ENCODE results near the gene MTRF1L. TPM values are rescaled to one million over a fixed set of nuclear protein-coding genes. Genes with fewer than 3 reads are reported as not detected.

MTRF1L gene
- total and polyA plus RNA-seq, 2 of the 13 experiments (the other 11 are each of a cell fraction or from before 2014, with no cell fraction given): 17.6 to 28.7 TPM

GRCh38 chr6:153018355-153018754, 15.8 kb upstream of the MTRF1L start:
- Histone ChIP-seq H2AFZ (ENCODE audit: low read length) (no peak overlapping the region), H3K36me3 (replicated peaks in 1 of 2; ENCODE audit: control insufficient read depth in 1 of 2, insufficient read depth in 2 of 2, low read length in 2 of 2) (no peaks in the 10 kb centered on the region), H4K20me1 (ENCODE audit: insufficient read depth, low read length) (no peaks in the 10 kb centered on the region), H3K9ac (ENCODE audit: insufficient read depth, low read depth, low read length) (no peak overlapping the region), H3K27ac (ENCODE audit: extremely low read length, insufficient read depth, low read length) (no peak overlapping the region), H3K27me3 (ENCODE audit: control insufficient read depth in 1 of 2, insufficient read depth in 2 of 2, low read length in 2 of 2) (peaks cover 0 to 11% of the 10 kb centered on the region in 2 experiments; a peak in 1 of 5 replicates), H3K9me3 (ENCODE audit: low read length) (no peaks in the 10 kb centered on the region), H3K4me2 (ENCODE audit: low read depth, low read length) (no peak overlapping the region), H3K4me1 (ENCODE audit: insufficient read depth, low read length) (no peaks in the 10 kb centered on the region), H3K79me2 (ENCODE audit: insufficient read depth, low read length) (no peaks in the 10 kb centered on the region), H3K4me3 (replicated peaks in 1 of 3; ENCODE audit: insufficient read depth in 1 of 3, low read depth in 2 of 3, low read length in 3 of 3) (no peak overlapping the region)
- in situ Hi-C loops (cut with HindIII; ENCODE audit: extremely low pct_ligation_motif_present, low pct_unique_long_range_greater_than_20kb): no loop called here
- no peak for DNase-seq (ENCODE audit: low spot score)
- BruUV-seq (replicated peaks): no TSS peak
- intact Hi-C loops (cut with micrococcal nuclease; ENCODE audit: unreplicated experiment): no loop called here
- ChIA-PET CTCF (ENCODE audit: low intra/inter-chr PET ratio, low total read pairs) (no interaction called here), POLR2A (no interaction called here)
- WGBS (ENCODE audit: low lambda C conversion rate): 2% methylated on average over 3 of the region's 3 CpGs
- TF ChIP-seq AFF4 (CRISPR knock-in tag; IDR thresholded peaks at IDR 0.05) (no peak), HOXA7 (CRISPR knock-in tag; IDR thresholded peaks at IDR 0.05) (no peak), ZFP41 (CRISPR knock-in tag; IDR thresholded peaks at IDR 0.05; ENCODE audit: borderline replicate concordance) (no peak), ATF7 (IDR thresholded peaks at IDR 0.05) (peak; percentile 92), ATF7 (CRISPR knock-in tag; IDR thresholded peaks at IDR 0.05) (no peak), CREB1 (IDR thresholded peaks at IDR 0.05) (0 out of 2 replicates have a peak, but pooled peaks have one; percentile 20), CREB1 (CRISPR knock-in tag; IDR thresholded peaks at IDR 0.05) (no peak), HNF4A (CRISPR knock-in tag; IDR thresholded peaks at IDR 0.05) (no peak), MAZ (IDR thresholded peaks at IDR 0.05; ENCODE audit: borderline replicate concordance, low read depth, low read length) (no peak), MAZ (CRISPR knock-in tag; IDR thresholded peaks at IDR 0.05; ENCODE audit: low read depth) (no peak)
- ATAC-seq: no peak
- no peak for FAIRE-seq

Data from HepG2 (cell line).